ENCODE results near the gene AXIN1. TPM values are rescaled to one million over a fixed set of nuclear protein-coding genes. Genes with fewer than 3 reads are reported as not detected.
A peak's percentile ranks its signal among the peaks of the same experiment; 100 is the strongest.
"Not testable (repeated sequence)": the region's sequence is repeated elsewhere in the genome, so short reads cannot be mapped to it uniquely, and the experiment has no call there.

Gene AXIN1
- total RNA-seq, 2 experiments from 2014 or later, result 18.6 to 20.5 TPM

GRCh38 chr16:354971-355461, 2.5 kb upstream of the AXIN1 start:
- Mint-ChIP-seq H3K4me1 (ENCODE audit: low read depth) (peaks cover 28% of the 10 kb centered on the region), H3K27ac (peak overlapping the region; percentile 65), H3K4me3 (no peak overlapping the region), H3K36me3 (peaks cover 4% of the 10 kb centered on the region), H3K27me3 (no peaks in the 10 kb centered on the region), H3K9me3 (no peaks in the 10 kb centered on the region)
- intact Hi-C loops (cut with micrococcal nuclease), result no loop called here
- ChIA-PET CTCF (interaction anchor here (0.6 to 1.3 kb wide), 5 partner anchors 9 to 248 kb away, joined by 3 to 5 read pairs (median 3); no protein-coding TSS in a partner anchor), POLR2A (interaction anchor here (1.1 kb wide), 1 partner anchor 120 kb away, joined by 5 read pairs; the partner anchor contains the start of gene FAM234A)
- DNase-seq, result no peak

- no peak overlapping the region for H3K4me3 Mint-ChIP-seq
- POLR2A ChIA-PET, result interaction anchor here (1.1 kb wide), 1 partner anchor 119 kb away, joined by 5 read pairs; the partner anchor contains the start of gene FAM234A
- peaks cover 34% of the 10 kb centered on the region for H3K4me1 Mint-ChIP-seq (ENCODE audit: low read depth)
- CTCF ChIA-PET, result interaction anchor here (0.7 to 2.1 kb wide), 3 partner anchors 106 to 247 kb away, joined by 3 to 4 read pairs (median 3); no protein-coding TSS in a partner anchor
- H3K9me3 Mint-ChIP-seq, result no peaks in the 10 kb centered on the region
- peaks cover 4% of the 10 kb centered on the region for H3K36me3 Mint-ChIP-seq
- no peak for DNase-seq
- intact Hi-C loops (cut with micrococcal nuclease), result no loop called here
- H3K27me3 Mint-ChIP-seq, result no peaks in the 10 kb centered on the region
- peak overlapping the region; percentile 49 for H3K27ac Mint-ChIP-seq
Observed at GRCh38 chr16:354291-354881, 1.9 kb upstream of the AXIN1 start.

GRCh38 chr16:353404-354290, 1.1 kb upstream of the AXIN1 start:
- DNase-seq, result no peak
- Mint-ChIP-seq H3K4me3 (no peak overlapping the region), H3K4me1 (ENCODE audit: low read depth) (peaks cover 38% of the 10 kb centered on the region), H3K27me3 (no peaks in the 10 kb centered on the region), H3K27ac (peak overlapping the region; percentile 49), H3K36me3 (peaks cover 4% of the 10 kb centered on the region), H3K9me3 (no peaks in the 10 kb centered on the region)
- POLR2A ChIA-PET, result interaction anchor here (1.9 kb wide), 1 partner anchor 300 kb away, joined by 4 read pairs; the partner anchor contains the start of genes POLR3K and SNRNP25
- intact Hi-C loops (cut with micrococcal nuclease), result loop anchor here (2.0 kb wide), 3 partner anchors 17 to 119 kb away; partner anchors contain the start of genes DECR2, FAM234A and MRPL28
- CTCF ChIA-PET, result interaction anchor here (1.8 to 2.1 kb wide), 2 partner anchors 118 to 247 kb away, joined by 4 to 9 read pairs; partner anchors contain the start of gene FAM234A

DNA sequence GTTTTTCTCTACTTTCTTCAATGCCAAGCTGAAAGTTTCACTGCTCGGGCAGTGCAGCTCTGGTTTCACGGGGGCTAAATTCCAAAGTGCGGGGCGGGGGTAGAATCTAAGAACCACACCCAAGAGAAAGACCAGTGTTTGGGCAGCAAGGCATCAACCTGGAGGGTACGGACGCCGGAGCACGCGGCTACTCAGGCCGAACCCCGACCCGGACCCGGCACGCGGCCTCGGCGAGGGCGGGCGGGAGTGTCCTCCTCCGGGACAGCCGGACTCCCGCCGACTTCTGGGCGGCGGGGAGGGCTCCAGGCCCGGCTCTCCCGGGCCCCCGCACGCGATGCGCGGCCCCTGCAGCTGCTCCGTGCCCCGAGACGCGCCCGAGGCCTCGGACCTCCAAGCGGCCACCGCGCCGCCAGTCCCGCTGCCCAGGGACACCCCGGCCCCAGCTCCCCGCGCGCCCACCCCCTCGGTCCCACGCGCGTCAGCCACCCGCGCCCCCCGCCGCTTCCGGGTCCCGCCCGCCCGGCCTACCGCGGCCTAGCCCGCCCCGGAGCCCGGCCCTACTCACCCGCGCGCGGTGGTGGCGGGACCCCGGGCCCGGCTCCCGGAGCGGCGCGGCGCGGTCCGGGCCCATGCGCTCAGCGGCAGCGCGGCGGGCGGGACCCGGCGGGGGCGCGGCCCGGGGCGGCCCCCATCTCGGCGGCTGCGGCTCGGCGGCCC, 561 bp downstream of the AXIN1 start:
- CTCF ChIA-PET, result interaction anchor here (1.8 to 2.1 kb wide), 2 partner anchors 117 to 245 kb away, joined by 4 to 9 read pairs; partner anchors contain the start of gene FAM234A
- Mint-ChIP-seq H3K27ac (peak overlapping the region; percentile 77), H3K9me3 (no peaks in the 10 kb centered on the region)

DNA sequence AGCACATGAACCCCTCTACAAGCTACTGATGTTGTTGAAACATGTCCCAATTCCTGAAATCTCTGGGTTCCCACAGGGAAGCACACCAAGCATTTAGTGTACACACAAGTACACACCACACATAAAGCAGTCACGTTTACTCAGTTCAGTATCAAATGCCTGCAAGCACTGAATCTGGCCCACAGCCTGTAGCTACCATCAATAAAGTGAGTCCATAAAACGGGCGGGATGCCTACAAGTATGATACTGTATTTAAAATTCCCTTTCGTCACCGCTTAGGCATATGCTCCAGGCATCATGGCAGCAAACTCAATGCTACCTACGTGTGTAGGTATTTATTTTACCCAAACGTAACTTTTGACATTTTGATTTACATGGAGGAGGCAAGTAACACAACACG, 2.3 kb downstream of the AXIN1 start:
- Mint-ChIP-seq H3K27me3 (no peaks in the 10 kb centered on the region), H3K27ac (no peak overlapping the region), H3K4me3 (no peak overlapping the region), H3K36me3 (peaks cover 22% of the 10 kb centered on the region), H3K4me1 (ENCODE audit: low read depth) (peaks cover 63% of the 10 kb centered on the region), H3K9me3 (no peaks in the 10 kb centered on the region)
- CTCF ChIA-PET, result interaction anchor here (0.9 to 1.9 kb wide), 5 partner anchors 11 to 169 kb away, joined by 3 to 5 read pairs (median 4); no protein-coding TSS in a partner anchor
- POLR2A ChIA-PET, result no interaction called here
- intact Hi-C loops (cut with micrococcal nuclease), result no loop called here
- no peak for DNase-seq

More for the DNA sequence above, 561 bp downstream of the AXIN1 start:
- POLR2A ChIA-PET, result interaction anchor here (1.0 to 1.9 kb wide), 2 partner anchors 10 to 298 kb away, joined by 3 to 4 read pairs; partner anchors contain the start of genes POLR3K and SNRNP25
- Mint-ChIP-seq H3K4me3 (peak overlapping the region; percentile 81), H3K4me1 (ENCODE audit: low read depth) (peaks cover 51% of the 10 kb centered on the region), H3K27me3 (no peaks in the 10 kb centered on the region), H3K36me3 (peaks cover 10% of the 10 kb centered on the region)
- peak; percentile 42 for DNase-seq
- intact Hi-C loops (cut with micrococcal nuclease), result loop anchor here (2.0 kb wide), 3 partner anchors 19 to 117 kb away; partner anchors contain the start of genes DECR2, FAM234A and MRPL28

GRCh38 chr16:349211-349610, 3.3 kb downstream of the AXIN1 start:
- Mint-ChIP-seq H3K9me3 (no peaks in the 10 kb centered on the region), H3K27me3 (no peaks in the 10 kb centered on the region), H3K4me1 (ENCODE audit: low read depth) (peaks cover 65% of the 10 kb centered on the region), H3K36me3 (peaks cover 28% of the 10 kb centered on the region), H3K27ac (no peak overlapping the region), H3K4me3 (no peak overlapping the region)
- ChIA-PET POLR2A (interaction anchor here (1.0 to 2.5 kb wide), 2 partner anchors 13 to 114 kb away, joined by 4 to 12 read pairs; partner anchors contain the start of gene FAM234A), CTCF (interaction anchor here (1.0 to 2.0 kb wide), 4 partner anchors 13 to 242 kb away, joined by 3 to 7 read pairs (median 4); no protein-coding TSS in a partner anchor)
- intact Hi-C loops (cut with micrococcal nuclease), result no loop called here
- DNase-seq, result no peak

DNA sequence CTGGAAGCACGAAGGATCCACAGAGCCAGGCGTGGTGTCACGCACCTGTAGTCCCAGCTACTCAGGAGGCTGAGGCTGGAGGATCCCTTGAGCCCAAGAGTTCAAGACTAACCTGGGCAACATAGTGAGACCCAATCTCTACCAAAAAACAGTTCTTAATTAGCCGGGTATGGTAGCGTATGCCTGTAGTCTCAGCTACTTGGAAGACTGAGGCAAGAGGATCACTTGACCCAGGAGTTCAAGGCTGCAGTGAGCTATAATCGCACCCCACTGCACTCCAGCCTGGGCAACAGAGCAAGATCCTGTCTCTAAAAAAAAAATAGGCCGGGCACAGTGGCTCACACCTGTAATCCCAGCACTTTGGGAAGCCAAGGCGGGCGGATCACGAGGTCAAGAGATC, 4.0 kb downstream of the AXIN1 start:
- H3K27ac Mint-ChIP-seq; H3K27me3 Mint-ChIP-seq; intact Hi-C loops (cut with micrococcal nuclease); H3K4me3 Mint-ChIP-seq; DNase-seq; H3K9me3 Mint-ChIP-seq: not testable (repeated sequence)
- CTCF ChIA-PET, result interaction anchor here (1.3 to 4.1 kb wide), 3 partner anchors 44 to 241 kb away, joined by 3 to 15 read pairs (median 7); partner anchors contain the start of gene FAM234A
- H3K4me1 Mint-ChIP-seq (ENCODE audit: low read depth), result peaks cover 62% of the 10 kb centered on the region
- POLR2A ChIA-PET, result interaction anchor here (0.5 to 2.5 kb wide), 3 partner anchors 13 to 113 kb away, joined by 3 to 12 read pairs (median 4); partner anchors contain the start of gene FAM234A
- H3K36me3 Mint-ChIP-seq, result peaks cover 28% of the 10 kb centered on the region

DNA sequence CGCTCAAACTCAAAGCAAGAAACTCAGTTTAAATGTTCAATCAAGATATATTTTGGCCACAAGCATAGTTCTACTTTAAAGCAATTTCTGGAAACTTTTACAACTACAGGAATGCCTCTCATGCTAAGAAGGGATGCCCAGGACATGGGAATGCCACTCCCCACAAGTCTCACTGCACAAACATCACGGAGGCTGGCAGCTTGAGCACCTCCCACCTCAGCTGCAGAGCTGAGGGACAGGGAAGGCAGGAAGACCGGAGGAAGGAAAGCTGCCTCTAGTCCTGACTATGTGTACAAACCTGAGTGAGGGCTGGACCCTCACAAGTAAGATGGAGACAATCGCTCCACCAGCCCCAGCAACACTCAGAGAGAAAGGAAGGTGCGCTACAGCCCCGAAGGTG, 5.3 kb downstream of the AXIN1 start:
- Mint-ChIP-seq H3K27ac (no peak overlapping the region), H3K9me3 (no peaks in the 10 kb centered on the region), H3K4me1 (ENCODE audit: low read depth) (peaks cover 71% of the 10 kb centered on the region), H3K4me3 (no peak overlapping the region), H3K27me3 (no peaks in the 10 kb centered on the region), H3K36me3 (peaks cover 33% of the 10 kb centered on the region)
- DNase-seq, result no peak
- intact Hi-C loops (cut with micrococcal nuclease), result no loop called here
- CTCF ChIA-PET, result interaction anchor here (2.0 to 4.1 kb wide), 2 partner anchors 112 to 240 kb away, joined by 7 to 15 read pairs; partner anchors contain the start of gene FAM234A
- POLR2A ChIA-PET, result interaction anchor here (2.4 to 2.5 kb wide), 2 partner anchors 112 kb away, joined by 12 read pairs; partner anchors contain the start of gene FAM234A

DNA sequence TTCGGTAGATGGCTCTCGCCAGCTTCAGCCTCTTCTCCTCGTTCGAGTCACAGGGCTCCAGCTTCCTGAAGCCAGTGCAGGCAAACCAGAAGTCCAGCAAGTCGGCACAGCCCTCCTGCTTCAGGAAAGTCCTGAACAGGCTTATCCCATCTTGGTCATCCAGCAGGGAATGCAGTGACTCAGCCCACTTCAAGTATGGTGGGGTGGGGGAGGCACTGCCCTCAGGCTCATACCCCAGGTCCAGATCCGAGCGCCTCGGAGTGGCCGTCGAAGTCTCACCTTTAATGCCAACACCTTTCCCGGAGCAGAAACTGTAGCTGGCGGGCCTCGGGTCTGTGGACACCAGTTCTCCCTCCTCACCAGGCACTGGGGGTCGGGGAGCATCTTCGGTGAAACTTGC, 5.9 kb downstream of the AXIN1 start:
- H3K27ac Mint-ChIP-seq, result no peak overlapping the region
- H3K36me3 Mint-ChIP-seq, result peaks cover 37% of the 10 kb centered on the region
- intact Hi-C loops (cut with micrococcal nuclease), result no loop called here
- no peak for DNase-seq
- no peaks in the 10 kb centered on the region for H3K27me3 Mint-ChIP-seq
- no peak overlapping the region for H3K4me3 Mint-ChIP-seq
- ChIA-PET CTCF (interaction anchor here (0.7 to 4.1 kb wide), 4 partner anchors 11 to 196 kb away, joined by 3 to 15 read pairs (median 6); partner anchors contain the start of gene FAM234A), POLR2A (interaction anchor here (2.4 kb wide), 1 partner anchor 111 kb away, joined by 12 read pairs; the partner anchor contains the start of gene FAM234A)
- peaks cover 76% of the 10 kb centered on the region for H3K4me1 Mint-ChIP-seq (ENCODE audit: low read depth)
- no peaks in the 10 kb centered on the region for H3K9me3 Mint-ChIP-seq

GRCh38 chr16:345772-346171, 6.8 kb downstream of the AXIN1 start:
- Mint-ChIP-seq H3K36me3 (peaks cover 37% of the 10 kb centered on the region), H3K9me3 (no peaks in the 10 kb centered on the region), H3K4me3 (no peak overlapping the region), H3K27ac (no peak overlapping the region), H3K4me1 (ENCODE audit: low read depth) (peaks cover 74% of the 10 kb centered on the region), H3K27me3 (no peaks in the 10 kb centered on the region)
- ChIA-PET POLR2A (interaction anchor here (0.6 to 2.4 kb wide), 2 partner anchors 94 to 110 kb away, joined by 3 to 12 read pairs; partner anchors contain the start of gene FAM234A), CTCF (interaction anchor here (0.9 to 4.1 kb wide), 5 partner anchors 10 to 110 kb away, joined by 3 to 15 read pairs (median 4); partner anchors contain the start of gene FAM234A)
- peak; percentile 76 for DNase-seq
- intact Hi-C loops (cut with micrococcal nuclease), result no loop called here
